B cell (primary cell): ENCODE data around the gene SNAPC1. TPM values are rescaled to one million over a fixed set of nuclear protein-coding genes. Genes with fewer than 3 reads are reported as not detected.

ENCODE experiments used
- ATAC-seq: fragments of 200-7000 bp; cut with Tn5 transposase; one replicate; pipeline ENCODE4 v1.10.0; 2021; ENCODE audit warnings: low read depth, mild to moderate bottlenecking, moderate number of reproducible peaks, moderate library complexity
- CTCF ChIA-PET: fragments of 350-600 bp; sonication (Branson Sonifier 250); formaldehyde crosslinking; loops from one replicate; lab custom pipeline; 2021; ENCODE audit warnings: antibody characterized with exemption, inconsistent platforms; lab: Charles Lee
- POLR2A ChIA-PET: fragments of 350-600 bp; sonication (Branson Sonifier 250); formaldehyde crosslinking; loops from one replicate; lab custom pipeline; 2021; ENCODE audit warnings: antibody characterized with exemption; lab: Charles Lee
- DNase-seq: peaks from one replicate; pipeline ENCODE4 v3.0.0; 2013
- H2AFZ ChIP-seq: 2 replicates; pipeline ENCODE4 v1.6.1; 2012; ENCODE audit warnings: mild to moderate bottlenecking, low read depth, low read length; ENCODE audit not compliant: insufficient read depth, poor library complexity, severe bottlenecking
- H3K27ac ChIP-seq, 2 donors: 1 replicate in 1 of 2; 2 replicates in 1 of 2; pipeline ENCODE4 v1.5.1; 2012 to 2013; ENCODE audit warnings: low read length in 2 of 2, mild to moderate bottlenecking in 2 of 2, moderate library complexity in 1 of 2
- H3K27me3 ChIP-seq, 4 experiments: fragments of 200-600 bp in 1 of 4; sonication (generic) in 1 of 4; replicated peaks in 1 of 4; 1 replicate in 2 of 4; 2 replicates in 2 of 4; pipeline versions ENCODE4 v1.6.1 to v1.7.0; 2013 to 2016; ENCODE audit warnings: low read length in 3 of 4, mild to moderate bottlenecking in 2 of 4, mixed read lengths in 1 of 4, moderate library complexity in 1 of 4; ENCODE audit not compliant: insufficient read depth in 4 of 4, control insufficient read depth in 3 of 4; ENCODE audit errors: control extremely low read depth in 1 of 4
- H3K36me3 ChIP-seq, 2 experiments: replicated peaks in 1 of 2; 1 replicate in 1 of 2; 2 replicates in 1 of 2; pipeline versions ENCODE4 v1.6.1 to v1.7.1; 2013; ENCODE audit warnings: low read length in 1 of 2; ENCODE audit not compliant: insufficient read depth in 2 of 2, control insufficient read depth in 1 of 2; ENCODE audit errors: control extremely low read depth in 1 of 2, extremely low read depth in 1 of 2
- H3K4me1 ChIP-seq, 2 donors: fragments of 200-600 bp in 1 of 2; sonication (generic) in 1 of 2; 1 replicate in 1 of 2; 2 replicates in 1 of 2; pipeline versions ENCODE4 v1.5.1 to v1.6.1; 2013 to 2017; ENCODE audit warnings: low read length in 2 of 2; ENCODE audit not compliant: control insufficient read depth in 2 of 2, insufficient read depth in 2 of 2
- H3K4me2 ChIP-seq: replicated peaks from 2 replicates; pipeline ENCODE3; 2012; ENCODE audit warnings: mild to moderate bottlenecking, low read depth, low read length; ENCODE audit not compliant: poor library complexity, severe bottlenecking
- H3K4me3 ChIP-seq, 5 experiments: fragments of 200-600 bp in 1 of 5; sonication (generic) in 1 of 5; 1 replicate in 3 of 5; 2 replicates in 2 of 5; pipeline versions ENCODE4 v1.5.1 to v1.7.0; 2011 to 2016; ENCODE audit warnings: low read length in 4 of 5, mild to moderate bottlenecking in 4 of 5, low read depth in 2 of 5, control low read depth in 1 of 5, moderate library complexity in 1 of 5; ENCODE audit not compliant: insufficient read depth in 1 of 5; ENCODE audit errors: control extremely low read depth in 1 of 5, extremely low read depth in 1 of 5
- H3K79me2 ChIP-seq: fragments of 200-600 bp; sonication (generic); one replicate; pipeline ENCODE4 v1.6.0; 2016; ENCODE audit warnings: low read length; ENCODE audit not compliant: control insufficient read depth, insufficient read depth
- H3K9ac ChIP-seq: fragments of 200-600 bp; sonication (generic); 2 replicates; pipeline ENCODE4 v1.6.1; 2017; ENCODE audit warnings: mild to moderate bottlenecking, low read length, moderate library complexity
- H3K9me3 ChIP-seq, 3 donors: one replicate each; pipeline versions ENCODE4 v1.6.1 to v1.7.1; 2013; ENCODE audit warnings: low read length in 2 of 3; ENCODE audit not compliant: control insufficient read depth in 2 of 3, insufficient read depth in 1 of 3; ENCODE audit errors: control extremely low read depth in 1 of 3
- H4K20me1 ChIP-seq: 2 replicates; pipeline ENCODE4 v1.6.0; 2012; ENCODE audit warnings: mild to moderate bottlenecking, low read length; ENCODE audit not compliant: insufficient read depth, control insufficient read depth, poor library complexity, severe bottlenecking
- H3K27ac Mint-ChIP-seq: one replicate; pipeline ENCODE4 v1.8.0; 2021; ENCODE audit warnings: mixed read lengths
- H3K27me3 Mint-ChIP-seq: one replicate; pipeline ENCODE4 v1.8.0; 2021; ENCODE audit warnings: mixed read lengths
- H3K4me1 Mint-ChIP-seq: one replicate; pipeline ENCODE4 v1.8.0; 2021; ENCODE audit warnings: mixed read lengths
- H3K4me3 Mint-ChIP-seq: one replicate; pipeline ENCODE4 v1.8.0; 2021; ENCODE audit warnings: mixed read lengths
- H3K9me3 Mint-ChIP-seq: one replicate; pipeline ENCODE4 v1.8.0; 2022; ENCODE audit warnings: mixed read lengths; ENCODE audit not compliant: insufficient read depth
- EZH2 ChIP-seq: IDR thresholded peaks from 2 replicates; pipeline ENCODE4 v1.6.1; 2012; ENCODE audit warnings: borderline replicate concordance, low read depth, mild to moderate bottlenecking, moderate library complexity, low read length; ENCODE audit not compliant: insufficient read depth, poor library complexity, severe bottlenecking
- WGBS: methylation state at CpG from one replicate; pipeline ENCODE4 v1.1.5; 2013; ENCODE audit warnings: missing lambda C conversion rate; ENCODE audit not compliant: insufficient coverage; 5-methylcytosine and 5-hydroxymethylcytosine counted together
- intact Hi-C: fragments of 100-400 bp; cut with micrococcal nuclease; formaldehyde crosslinking; loops from one replicate; pipeline ENCODE4 v1.10.0; 2022
- polyA plus RNA-seq: library from polyadenylated mRNA; depleted of rRNA; stranded (reverse); fragments of >200 nt; gene quantifications from 2 replicates; pipeline ENCODE4 v1.2.3, GENCODE V29; 2012
- total RNA-seq, 2 donors: library from RNA; stranded (reverse); fragments of 120-200 nt in 1 of 2; gene quantifications; 1 replicate in 1 of 2; 2 replicates in 1 of 2; pipeline versions ENCODE4 v1.2.3 to v1.2.4, GENCODE V29; 2013 to 2022
- TF ChIP-seq, protein P1 (sequence below): fragments of 200-600 bp; IDR thresholded peaks from one replicate; pipeline ENCODE4 v1.8.0; 2022; ENCODE audit warnings: antibody characterized with exemption, mild to moderate bottlenecking

SNAPC1 gene
- total and polyA plus RNA-seq, 2 donors (not counting 1 experiment from before 2014, with no cell fraction given), result 2.6 to 7.1 TPM

DNA sequence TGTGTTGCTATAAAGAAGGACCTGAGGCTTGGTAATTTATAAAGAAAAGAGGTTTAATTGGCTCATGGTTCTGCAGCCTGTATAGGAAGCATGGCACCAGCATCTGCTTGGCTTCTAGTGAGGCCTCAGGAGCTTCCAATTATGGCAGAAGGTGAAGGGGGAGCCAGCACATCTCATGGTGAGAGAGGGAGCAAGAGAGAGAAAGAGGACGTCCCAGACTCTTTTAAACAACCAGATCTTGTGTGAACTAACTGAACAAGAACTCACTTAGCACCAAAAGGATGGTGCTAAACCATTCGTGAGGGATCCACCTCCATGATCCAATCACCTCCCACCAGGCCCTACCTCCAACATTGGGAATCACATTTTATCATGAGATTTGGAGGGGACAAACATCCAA, 6.1 kb upstream of the SNAPC1 start:
- Histone ChIP-seq H3K79me2 (no peaks in the 10 kb centered on the region), H3K9ac (no peak overlapping the region), H3K27ac (no peak overlapping the region), H3K4me1 (peaks cover 20% of the 10 kb centered on the region in 2 donors), H3K27me3 (no peaks in the 10 kb centered on the region), H2AFZ (no peak overlapping the region), H4K20me1 (no peaks in the 10 kb centered on the region), H3K36me3 (no peaks in the 10 kb centered on the region), H3K4me2 (no peak overlapping the region), H3K4me3 (no peak overlapping the region), H3K9me3 (no peaks in the 10 kb centered on the region)
- no peak for DNase-seq
- Mint-ChIP-seq H3K9me3 (no peaks in the 10 kb centered on the region), H3K4me3 (no peak overlapping the region), H3K27me3 (no peaks in the 10 kb centered on the region), H3K4me1 (peaks cover 25% of the 10 kb centered on the region), H3K27ac (no peak overlapping the region)
- ChIA-PET CTCF (no interaction called here), POLR2A (no interaction called here)
- 80% methylated on average over 1 of the region's 2 CpGs for WGBS
- ATAC-seq, result no peak
- no peak for TF ChIP-seq EZH2
- TF ChIP-seq, protein P1, sequence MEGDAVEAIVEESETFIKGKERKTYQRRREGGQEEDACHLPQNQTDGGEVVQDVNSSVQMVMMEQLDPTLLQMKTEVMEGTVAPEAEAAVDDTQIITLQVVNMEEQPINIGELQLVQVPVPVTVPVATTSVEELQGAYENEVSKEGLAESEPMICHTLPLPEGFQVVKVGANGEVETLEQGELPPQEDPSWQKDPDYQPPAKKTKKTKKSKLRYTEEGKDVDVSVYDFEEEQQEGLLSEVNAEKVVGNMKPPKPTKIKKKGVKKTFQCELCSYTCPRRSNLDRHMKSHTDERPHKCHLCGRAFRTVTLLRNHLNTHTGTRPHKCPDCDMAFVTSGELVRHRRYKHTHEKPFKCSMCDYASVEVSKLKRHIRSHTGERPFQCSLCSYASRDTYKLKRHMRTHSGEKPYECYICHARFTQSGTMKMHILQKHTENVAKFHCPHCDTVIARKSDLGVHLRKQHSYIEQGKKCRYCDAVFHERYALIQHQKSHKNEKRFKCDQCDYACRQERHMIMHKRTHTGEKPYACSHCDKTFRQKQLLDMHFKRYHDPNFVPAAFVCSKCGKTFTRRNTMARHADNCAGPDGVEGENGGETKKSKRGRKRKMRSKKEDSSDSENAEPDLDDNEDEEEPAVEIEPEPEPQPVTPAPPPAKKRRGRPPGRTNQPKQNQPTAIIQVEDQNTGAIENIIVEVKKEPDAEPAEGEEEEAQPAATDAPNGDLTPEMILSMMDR, result no peak
- intact Hi-C loops, result loop anchor here (10.0 kb wide), 1 partner anchor 369 kb away; no protein-coding TSS in a partner anchor

DNA sequence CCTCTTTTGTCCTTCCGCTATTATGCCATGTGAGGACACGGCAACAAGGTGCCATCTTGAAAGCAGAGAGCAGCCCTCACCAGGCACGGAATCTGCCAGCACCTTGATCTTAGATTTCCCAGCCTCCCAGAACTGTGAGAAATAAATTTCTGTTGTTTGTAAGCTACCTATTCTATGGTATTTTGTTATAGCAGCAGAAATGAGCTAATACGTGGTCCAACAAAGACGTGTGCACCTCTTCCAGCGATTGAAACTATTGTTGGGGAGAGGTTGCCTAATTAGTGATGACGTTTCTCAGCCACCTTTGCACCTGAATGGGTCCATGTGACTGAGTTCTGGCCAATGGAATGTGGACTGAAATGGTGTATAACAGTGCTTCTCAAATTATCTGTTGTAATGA, 2.3 kb upstream of the SNAPC1 start:
- DNase-seq, result no peak
- peaks cover 23% of the 10 kb centered on the region for H3K4me1 Mint-ChIP-seq
- no peak overlapping the region for H3K9ac ChIP-seq
- peaks cover 19 to 22% of the 10 kb centered on the region in 2 donors for H3K4me1 ChIP-seq
- intact Hi-C loops, result loop anchor here (5.0 to 10.0 kb wide), 2 partner anchors 365 to 1513 kb away; partner anchors contain the start of gene PPM1A
- ChIA-PET POLR2A (no interaction called here), CTCF (no interaction called here)
- H3K27ac ChIP-seq, result no peak overlapping the region
- no peak for TF ChIP-seq EZH2
- TF ChIP-seq, protein P1, result no peak
- H4K20me1 ChIP-seq, result no peaks in the 10 kb centered on the region
- H3K4me3 ChIP-seq, result no peak overlapping the region
- H3K27ac Mint-ChIP-seq, result no peak overlapping the region
- H3K4me2 ChIP-seq, result no peak overlapping the region
- no peaks in the 10 kb centered on the region for H3K36me3 ChIP-seq
- no peaks in the 10 kb centered on the region for H3K9me3 ChIP-seq
- no peaks in the 10 kb centered on the region for H3K9me3 Mint-ChIP-seq
- no peak overlapping the region for H2AFZ ChIP-seq
- no peak overlapping the region for H3K4me3 Mint-ChIP-seq
- 100% methylated on average over 5 of the region's 7 CpGs for WGBS
- no peaks in the 10 kb centered on the region for H3K27me3 Mint-ChIP-seq
- ATAC-seq, result no peak
- peaks cover 21% of the 10 kb centered on the region for H3K79me2 ChIP-seq
- H3K27me3 ChIP-seq, result no peaks in the 10 kb centered on the region
